ENCODE measurements around the gene BLTP2.

The BLTP2 gene

GRCh38 chr17:28598799-28599310, 46.1 kb downstream of the BLTP2 start, which contains the start of gene SPAG5:
Gene SPAG5 (minus strand): TSS chr17:28599025. CDS start chr17:28598946, 79 bp downstream.
- peak; percentile 90 to 94 for DNase-seq (ENCODE audit: low read depth in 2 of 2)

- no peak for DNase-seq (ENCODE audit: low read depth in 2 of 2)
Measured at GRCh38 chr17:28598389-28598788, 46.6 kb downstream of the BLTP2 start.

- DNase-seq (ENCODE audit: low read depth in 2 of 2) = no peak
Measured at GRCh38 chr17:28597606-28598383, 47.2 kb downstream of the BLTP2 start.
